Measurements from ENCODE around the gene AJM1.
"Not testable (repeated sequence)": the region's sequence is repeated elsewhere in the genome, so short reads cannot be mapped to it uniquely, and the experiment has no call there.

Gene AJM1

DNA sequence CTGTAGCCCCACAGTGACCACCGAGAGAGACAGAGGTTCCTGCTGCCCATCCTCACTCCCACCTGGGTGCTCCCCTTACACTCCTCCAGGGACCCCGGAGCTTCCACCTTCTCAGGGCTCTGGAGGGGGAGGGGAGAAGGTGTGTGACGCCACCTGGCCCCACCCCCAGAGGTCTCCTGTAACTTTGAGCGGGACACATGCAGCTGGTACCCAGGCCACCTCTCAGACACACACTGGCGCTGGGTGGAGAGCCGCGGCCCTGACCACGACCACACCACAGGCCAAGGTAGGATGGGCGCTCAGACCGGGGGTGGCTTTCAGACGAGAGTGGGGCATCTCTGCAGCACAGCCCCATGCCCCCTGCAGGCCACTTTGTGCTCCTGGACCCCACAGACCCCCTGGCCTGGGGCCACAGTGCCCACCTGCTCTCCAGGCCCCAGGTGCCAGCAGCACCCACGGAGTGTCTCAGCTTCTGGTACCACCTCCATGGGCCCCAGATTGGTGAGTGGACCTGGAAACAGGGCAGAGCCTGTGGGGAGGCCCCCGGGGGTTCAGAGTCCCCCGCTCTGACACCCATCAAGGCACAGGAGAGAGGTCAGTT is 14.4 kb downstream of the AJM1 start:
- no peak for DNase-seq (ENCODE audit: low read depth)

DNA sequence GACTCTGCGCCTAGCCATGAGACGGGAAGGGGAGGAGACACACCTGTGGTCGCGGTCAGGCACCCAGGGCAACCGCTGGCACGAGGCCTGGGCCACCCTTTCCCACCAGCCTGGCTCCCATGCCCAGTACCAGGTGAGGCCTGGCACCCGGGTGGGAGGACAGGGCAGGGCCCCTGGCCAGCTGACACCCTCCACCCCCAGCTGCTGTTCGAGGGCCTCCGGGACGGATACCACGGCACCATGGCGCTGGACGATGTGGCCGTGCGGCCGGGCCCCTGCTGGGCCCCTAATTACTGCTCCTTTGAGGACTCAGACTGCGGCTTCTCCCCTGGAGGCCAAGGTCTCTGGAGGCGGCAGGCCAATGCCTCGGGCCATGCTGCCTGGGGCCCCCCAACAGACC is 14.9 kb downstream of the AJM1 start:
- no peak for DNase-seq (ENCODE audit: low read depth)

DNA sequence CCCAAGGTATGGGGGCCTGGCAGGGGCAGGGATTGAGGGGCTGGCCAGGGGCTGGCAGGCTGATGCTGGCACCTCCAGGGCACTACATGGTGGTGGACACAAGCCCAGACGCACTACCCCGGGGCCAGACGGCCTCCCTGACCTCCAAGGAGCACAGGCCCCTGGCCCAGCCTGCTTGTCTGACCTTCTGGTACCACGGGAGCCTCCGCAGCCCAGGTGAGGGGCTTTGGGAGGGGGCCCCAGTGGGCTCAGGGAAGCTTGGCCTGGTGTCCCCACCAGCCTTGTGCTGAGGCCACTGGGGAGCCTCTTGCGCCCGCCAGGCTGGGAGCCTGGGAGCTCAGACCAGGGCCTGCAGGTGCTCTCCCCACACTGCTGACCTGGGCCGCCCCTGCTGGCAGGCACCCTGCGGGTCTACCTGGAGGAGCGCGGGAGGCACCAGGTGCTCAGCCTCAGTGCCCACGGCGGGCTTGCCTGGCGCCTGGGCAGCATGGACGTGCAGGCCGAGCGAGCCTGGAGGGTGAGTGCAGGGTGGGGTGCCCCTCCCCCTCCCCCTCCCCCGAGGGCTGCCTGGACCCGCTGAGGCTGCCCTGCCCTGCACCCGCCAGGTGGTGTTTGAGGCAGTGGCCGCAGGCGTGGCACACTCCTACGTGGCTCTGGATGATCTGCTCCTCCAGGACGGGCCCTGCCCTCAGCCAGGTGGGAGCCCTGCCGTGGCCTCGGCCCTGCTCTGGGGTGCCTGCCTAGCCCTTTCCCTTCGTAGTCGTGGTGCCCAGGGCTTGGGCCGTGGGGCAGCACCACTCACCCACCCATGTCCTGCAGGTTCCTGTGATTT is 15.5 kb downstream of the AJM1 start:
- no peak for DNase-seq (ENCODE audit: low read depth)

DNA sequence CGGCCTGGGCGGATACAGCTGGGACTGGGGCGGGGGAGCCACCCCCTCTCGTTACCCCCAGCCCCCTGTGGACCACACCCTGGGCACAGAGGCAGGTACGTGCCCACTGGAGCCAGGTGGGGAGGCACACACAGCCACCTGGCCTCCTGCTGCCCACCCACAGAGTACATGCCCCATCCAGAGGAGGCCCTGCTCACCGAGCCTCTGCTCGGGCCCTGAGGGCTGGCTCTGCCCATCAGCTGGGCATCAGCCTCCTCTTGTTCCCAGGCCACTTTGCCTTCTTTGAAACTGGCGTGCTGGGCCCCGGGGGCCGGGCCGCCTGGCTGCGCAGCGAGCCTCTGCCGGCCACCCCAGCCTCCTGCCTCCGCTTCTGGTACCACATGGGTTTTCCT is 16.2 kb downstream of the AJM1 start:
- no peak for DNase-seq (ENCODE audit: low read depth)

DNA sequence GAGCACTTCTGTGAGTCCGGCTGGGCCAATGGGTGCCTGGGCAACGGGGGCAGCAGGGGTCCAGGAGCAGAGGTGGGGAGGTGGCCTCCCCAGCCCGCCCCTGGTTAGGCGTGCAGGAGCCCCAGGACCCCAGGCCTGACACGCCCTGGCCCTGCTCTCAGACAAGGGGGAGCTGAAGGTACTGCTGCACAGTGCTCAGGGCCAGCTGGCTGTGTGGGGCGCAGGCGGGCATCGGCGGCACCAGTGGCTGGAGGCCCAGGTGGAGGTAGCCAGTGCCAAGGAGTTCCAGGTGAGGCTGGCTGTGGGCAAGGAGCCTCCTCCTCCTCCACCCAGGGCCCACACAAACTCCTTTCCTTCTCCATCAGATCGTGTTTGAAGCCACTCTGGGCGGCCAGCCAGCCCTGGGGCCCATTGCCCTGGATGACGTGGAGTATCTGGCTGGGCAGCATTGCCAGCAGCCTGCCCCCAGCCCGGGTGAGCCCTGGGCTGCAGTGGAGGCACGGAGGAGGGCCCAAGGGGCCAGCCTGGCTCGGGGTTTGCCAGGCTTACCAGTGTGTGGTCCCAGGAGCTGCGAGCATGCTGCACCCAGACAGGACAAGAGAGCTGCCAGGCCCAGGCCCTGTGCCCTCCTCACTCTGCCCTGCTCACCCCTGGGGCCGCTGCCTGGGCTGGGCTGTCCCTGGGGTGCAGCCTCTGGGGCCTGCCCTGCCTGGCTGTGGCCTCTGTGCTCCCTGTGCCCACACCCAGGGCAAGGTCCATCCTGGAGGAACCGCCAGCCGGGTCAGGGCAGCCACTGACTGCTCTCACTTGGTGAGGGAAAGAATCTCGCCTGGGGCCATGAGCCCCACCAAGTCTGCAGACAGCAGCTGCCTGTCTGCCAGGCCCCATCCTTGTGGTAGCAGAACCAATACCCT is 16.8 kb downstream of the AJM1 start:
- peak; percentile 35 for DNase-seq (ENCODE audit: low read depth)

DNA sequence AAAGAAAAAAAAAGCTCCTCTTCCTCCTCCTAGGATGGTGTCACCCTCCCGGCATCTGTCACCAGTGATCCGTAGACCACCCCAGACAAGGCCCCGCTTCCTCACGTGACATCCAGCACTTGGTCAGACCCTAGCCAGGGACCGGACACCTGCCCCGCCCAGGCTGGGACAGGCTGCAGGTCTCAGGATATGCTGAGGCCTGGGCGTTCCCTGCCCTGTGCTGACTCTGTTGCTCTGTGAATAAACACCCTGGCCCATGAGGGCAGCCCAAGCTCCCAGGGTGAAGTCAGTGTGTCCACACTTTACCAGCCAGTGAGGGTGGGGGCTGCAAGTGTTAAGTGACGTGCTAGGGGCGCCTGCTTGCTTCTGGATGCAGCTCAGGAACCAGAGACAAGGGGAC is 18.3 kb downstream of the AJM1 start:
- DNase-seq (ENCODE audit: low read depth): no peak

DNA sequence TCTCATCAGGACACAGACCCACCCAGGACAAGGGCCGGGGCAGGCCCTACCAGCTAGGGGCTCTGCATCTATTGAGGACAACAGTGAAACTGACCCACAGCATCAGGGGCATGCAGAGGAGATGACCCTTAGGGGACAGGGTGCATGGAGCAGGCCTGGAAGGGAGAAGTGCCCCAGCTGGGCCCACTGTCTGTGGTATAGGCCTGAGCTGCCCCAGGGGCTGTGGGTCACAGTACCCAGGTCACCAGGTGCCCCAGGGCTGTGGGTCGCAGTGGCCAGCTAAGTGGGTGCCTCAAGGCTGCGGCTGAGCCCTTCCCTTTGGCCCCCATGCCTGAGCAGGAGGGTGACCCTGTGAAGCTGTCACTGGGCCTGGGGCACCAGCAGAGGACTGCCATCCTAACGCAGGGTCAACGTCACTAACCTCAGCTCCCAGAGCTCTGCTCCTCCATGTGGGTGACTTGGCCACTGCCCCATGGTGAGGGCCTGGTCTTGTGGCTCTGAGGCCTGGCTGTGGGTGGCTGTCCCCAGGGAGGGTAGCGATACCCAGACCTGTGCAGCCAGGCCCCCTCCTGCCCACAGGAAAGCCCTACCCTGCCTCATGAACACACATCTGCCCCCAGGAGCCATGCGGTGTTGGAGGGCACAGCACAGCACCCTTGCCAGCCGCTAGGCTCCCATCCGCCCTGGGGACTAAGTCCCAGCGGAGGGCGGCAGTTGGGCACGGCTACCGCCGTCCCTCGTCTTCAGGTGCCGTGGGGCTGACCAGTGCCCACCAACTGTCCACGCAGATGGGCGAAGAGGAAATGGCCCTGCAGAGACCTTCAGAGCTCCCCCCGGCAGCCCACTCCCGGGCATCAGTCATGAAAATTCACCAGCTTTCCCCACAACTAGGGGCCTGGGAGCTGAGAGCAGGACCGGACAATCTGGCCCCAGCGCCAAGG is 18.9 kb downstream of the AJM1 start:
- DNase-seq (ENCODE audit: low read depth): no peak

DNA sequence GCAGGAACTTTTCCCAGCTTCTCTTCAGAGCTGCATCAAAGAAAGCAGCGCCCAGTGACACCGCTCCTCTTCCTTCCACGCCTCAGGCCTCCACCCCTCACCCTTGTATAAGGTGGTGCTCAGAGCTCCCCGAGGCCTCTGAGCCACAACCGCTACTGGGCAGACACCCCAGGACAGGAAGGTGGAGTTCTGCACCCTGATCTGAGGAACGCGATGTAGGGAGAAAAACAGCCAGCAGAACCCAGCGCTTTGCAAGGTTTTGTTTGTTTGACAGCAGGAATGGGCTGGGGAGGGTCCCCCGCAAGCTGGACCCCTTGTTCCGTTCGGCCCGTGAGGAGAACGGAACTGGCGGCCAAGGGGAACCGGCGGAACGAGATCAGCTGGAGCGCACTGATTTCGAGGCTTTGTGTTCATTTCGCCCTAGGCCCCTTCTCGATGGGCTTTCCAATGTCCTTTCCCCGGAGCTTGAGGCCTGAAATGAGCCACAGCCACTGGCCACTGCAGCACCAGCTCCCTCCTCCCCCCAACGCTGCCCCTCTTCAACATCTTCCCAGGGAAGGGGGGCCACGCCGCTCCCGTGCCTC is 19.7 kb downstream of the AJM1 start:
- DNase-seq (ENCODE audit: low read depth): no peak

DNA sequence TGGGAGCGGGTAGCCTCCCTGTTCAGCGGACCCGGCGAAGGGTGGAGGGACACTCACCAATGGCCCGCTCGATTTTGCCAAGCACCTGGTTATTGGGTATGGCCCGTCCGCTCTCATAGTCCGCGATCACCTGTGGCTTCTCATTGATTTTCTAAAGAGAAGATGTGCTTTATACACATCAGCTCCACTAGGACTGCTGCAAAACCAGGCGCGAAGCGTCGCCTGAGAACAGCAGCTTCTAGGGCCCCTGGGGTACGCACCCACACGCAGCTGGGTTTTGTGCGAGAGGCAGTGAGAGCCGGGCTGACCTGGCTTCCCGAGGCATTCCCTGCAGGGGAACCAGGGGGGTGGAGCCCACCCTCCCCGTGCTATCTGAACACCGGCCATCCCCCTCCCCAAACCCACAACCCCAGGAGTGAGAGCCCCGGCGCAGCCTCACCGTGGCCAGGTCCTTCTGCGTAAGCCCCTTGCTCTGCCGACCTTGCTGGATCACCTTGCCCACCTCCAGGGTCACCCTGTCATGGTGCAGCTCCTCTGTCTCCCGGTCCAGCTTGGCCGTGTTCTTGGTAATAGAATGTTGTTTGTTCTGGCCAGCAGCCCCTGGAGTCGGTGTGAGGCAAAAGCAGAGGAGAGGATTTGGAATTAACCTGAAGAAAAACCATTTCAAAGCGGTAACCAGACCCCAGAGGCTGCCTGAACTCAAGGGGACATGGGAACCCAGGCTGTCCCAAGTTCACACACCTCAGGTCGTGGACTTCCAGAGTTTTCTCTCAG is 20.8 kb downstream of the AJM1 start:
- DNase-seq (ENCODE audit: low read depth): no peak

DNA sequence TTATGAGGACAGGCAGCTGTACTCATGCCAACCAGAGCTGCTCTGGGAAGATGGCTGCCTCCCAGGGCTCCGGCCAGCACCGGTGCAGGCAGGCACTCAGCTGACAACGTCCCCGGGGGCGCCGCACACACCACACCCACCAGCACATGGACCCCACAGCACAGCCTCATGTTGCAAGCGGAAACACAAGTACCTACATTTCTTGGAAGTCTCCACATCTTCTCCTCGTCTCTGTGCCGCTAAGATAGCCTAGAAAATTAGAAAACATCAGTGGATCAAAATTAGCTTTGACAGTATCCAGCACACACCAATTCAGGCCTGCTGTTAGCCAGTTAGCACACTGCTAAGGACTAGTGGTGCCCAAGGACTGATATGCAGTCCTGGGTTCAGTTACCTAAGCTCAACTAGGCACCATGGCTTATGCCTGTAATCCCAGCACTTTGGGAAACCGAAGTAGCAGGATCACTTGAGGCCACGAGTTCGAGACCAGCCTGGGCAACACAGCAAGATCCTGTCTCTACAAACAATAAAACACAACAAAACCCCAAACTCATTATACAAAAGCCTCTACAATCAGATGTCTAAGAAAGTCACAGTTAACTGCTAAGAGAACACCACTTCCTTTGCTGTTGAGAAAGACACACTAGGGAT is 21.5 kb downstream of the AJM1 start:
- DNase-seq (ENCODE audit: low read depth): no peak

DNA sequence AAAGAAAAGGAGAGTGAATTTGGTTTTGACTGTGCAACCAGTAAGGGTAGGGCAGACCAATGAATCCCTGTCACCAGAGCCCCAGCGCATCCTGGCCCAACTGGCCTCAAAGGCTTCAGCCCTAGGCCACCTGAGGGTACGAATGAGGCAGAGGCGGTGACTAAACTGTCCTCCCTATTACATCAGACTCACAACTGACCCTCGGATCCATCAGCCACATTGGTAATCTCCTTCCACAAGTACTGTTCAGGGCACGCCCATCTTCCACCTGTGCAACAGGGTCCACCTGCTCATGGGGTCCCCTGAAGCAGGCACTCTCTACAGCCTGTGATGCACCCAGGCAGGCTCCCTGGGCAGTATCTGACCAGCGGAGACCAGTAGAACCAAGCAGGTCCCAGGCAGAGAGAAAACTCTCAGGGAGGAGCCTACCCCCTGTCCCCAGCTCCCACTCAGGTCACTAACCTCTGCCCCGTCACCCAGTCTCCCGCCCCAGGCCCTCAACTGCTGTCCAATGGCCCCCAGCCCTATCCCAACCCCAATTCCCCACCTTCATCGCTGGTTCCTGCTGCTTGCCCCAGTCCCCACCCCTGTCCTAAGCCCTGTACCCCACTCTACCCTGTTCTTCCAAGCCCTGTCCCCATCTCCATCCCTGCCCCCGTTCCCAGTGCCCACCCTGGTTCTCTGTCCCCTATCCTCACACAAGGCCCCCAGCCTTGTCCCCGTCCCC is 22.9 kb downstream of the AJM1 start:
- no peak for DNase-seq (ENCODE audit: low read depth)

DNA sequence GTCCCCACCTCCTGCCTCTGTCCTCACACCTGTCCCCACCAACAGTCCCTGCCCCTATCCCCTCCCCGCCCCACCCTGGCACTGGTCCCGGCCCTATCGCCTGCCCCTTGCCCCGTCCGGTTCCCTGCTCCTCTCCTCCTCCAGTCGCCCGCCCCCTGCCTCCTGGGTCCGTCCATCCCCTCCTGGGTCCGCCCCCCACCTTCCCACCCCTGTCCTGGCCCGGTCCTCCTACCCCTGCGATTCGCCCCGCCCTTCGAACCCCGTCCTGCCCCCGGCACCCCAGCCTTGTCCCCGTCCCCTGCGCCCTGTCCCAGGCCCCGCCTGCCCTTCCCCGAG is 23.5 kb downstream of the AJM1 start:
- DNase-seq (ENCODE audit: low read depth): no peak

DNA sequence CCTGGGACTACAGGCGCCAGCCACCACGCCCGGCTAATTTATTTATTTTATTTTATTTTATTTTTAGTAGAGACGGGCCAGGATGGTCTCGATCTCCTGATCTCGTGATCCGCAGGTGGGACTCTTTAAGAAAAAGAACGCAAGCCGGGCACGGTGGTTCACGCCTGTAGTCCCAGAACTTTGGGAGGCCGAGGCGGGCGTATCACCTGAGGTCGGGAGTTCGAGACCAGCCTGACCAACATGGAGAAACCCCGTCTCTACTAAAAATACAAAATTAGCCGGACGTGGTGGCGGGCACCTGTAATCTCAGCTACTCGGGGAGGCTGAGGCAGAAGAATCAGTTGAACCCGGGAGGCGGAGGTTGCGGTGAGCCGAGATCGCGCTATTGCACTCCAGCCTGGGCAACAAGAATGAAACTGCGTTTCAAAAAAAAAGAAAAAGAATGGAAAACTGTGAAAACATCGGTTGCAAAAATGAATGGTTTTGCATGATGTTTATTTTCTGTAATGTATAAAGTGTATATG is 24.7 kb downstream of the AJM1 start:
- not testable (repeated sequence) for DNase-seq (ENCODE audit: low read depth)

DNA sequence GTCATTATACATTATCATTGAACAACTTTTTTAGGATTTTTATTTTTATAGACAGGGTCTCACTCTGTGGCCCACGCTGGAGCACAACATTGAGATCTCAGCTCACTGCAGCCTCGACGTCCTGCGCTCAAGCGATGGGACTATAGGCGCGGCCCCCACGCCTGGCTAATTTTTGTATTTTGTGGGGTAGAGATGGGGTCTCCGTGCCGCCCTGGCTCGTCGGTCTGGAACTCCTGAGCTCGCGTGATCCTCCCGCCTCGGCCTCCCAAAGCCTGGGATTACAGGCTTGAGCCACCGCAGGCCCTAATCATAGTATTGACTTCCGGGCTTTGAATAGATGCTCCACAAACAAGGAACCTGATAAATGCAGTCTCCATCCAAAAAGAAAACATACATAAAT is 25.2 kb downstream of the AJM1 start:
- DNase-seq (ENCODE audit: low read depth): no peak

DNA sequence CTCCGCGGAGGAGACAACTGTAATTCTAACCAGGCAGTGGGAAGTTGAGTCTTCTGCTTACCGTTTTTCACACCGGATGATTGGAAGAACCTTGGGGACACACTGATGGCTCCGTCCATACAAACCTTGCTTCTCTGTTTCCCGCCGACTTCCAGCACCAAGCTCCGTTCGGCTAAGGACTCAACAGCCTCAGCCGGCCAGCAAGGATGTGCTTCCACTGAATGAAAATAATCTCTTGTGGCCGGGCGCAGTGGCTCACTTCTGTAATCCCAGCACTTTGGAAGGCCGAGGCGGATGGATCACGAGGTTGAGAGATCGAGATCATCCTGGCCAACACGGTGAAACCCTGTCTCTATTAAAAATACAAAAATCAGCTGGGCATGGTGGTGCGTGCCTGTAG is 25.6 kb downstream of the AJM1 start:
- no peak for DNase-seq (ENCODE audit: low read depth)

DNA sequence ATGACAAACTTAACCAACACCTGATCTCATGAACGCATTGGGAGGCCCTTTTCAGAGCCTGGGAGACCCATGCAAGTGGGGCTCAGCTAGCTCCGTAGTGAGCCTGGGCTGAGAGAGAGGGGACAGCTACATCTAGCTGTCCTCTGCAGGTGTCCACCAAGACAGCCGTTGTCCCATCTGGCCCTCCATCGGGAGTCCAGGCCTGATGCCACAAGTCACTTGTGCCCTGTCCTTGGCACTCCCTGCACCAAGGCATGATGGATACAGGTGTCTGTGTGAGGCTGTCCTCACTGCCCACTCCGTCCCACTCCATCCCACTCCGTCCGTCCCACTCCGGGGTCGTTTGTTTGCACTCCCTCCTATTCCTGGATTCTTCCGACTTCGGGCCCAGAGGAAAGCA is 26.4 kb downstream of the AJM1 start:
- DNase-seq (ENCODE audit: low read depth): no peak

DNA sequence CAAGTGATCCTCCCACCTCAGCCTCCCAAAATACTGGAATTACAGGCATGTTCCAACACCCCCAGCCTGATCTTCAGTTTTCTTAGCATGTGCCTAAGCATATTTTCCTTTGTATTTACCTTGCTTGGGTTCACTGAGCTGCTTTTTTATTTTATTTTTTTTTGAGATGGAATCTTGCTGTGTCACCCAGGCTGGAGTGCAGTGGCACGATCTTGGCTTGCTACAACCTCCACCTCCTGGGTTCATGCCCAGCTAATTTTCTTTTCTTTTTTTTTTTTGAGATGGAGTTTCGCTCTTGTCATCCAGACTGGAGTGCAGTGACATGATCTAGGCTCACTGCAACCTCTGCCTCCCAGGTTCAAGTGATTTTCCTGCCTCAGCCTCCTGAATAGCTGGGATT is 27.3 kb downstream of the AJM1 start:
- not testable (repeated sequence) for DNase-seq (ENCODE audit: low read depth)

DNA sequence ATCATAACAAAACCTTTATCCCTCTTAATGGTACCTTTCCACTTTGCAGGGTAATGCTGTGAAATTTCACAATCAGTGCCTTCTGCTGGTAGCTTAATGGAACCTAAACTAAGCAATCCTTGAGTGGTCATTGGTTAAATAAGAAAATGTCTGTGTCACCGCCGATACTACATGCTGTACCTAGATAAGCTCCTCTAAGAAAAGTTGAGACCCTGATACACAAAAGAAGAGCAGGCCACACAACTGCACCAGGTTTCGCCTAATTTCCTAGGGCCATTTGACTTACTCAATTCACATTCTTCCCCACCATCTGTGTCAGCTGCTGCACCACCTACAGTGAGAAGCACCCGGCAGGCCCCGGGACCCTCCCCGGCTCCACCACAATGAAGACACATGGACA is 32.9 kb downstream of the AJM1 start:
- DNase-seq (ENCODE audit: low read depth): no peak

DNA sequence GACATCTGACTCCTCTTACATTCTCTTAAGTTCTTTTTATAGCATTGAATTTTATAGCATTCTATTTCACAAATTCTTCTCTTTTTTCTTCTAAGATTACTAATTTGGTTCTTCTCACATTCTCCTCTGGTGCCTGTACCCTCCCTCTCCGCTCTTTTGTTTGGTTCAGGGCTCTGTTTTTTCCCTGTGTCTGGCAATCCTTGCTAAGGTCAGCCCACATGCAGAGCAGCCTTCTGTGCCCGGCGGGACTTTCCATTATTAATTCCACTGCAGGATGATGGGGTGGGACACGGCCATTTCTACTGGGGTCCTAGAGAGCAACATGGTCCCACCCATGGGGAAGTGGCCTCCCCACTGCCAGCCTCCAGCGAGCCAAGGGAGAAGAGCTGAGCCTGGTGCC is 34.2 kb downstream of the AJM1 start:
- DNase-seq (ENCODE audit: low read depth): no peak

Data from fibroblast of the conjunctiva (primary cell).